HG03342 (cell line): ENCODE measurements around the gene MYO3A.

Source experiments
- ATAC-seq: cut with Tn5 transposase; IDR thresholded peaks from one replicate; pipeline ENCODE4 v1.9.1; 2021; ENCODE audit warnings: mild to moderate bottlenecking, moderate library complexity; ENCODE audit not compliant: unreplicated experiment

The MYO3A gene, protein sequence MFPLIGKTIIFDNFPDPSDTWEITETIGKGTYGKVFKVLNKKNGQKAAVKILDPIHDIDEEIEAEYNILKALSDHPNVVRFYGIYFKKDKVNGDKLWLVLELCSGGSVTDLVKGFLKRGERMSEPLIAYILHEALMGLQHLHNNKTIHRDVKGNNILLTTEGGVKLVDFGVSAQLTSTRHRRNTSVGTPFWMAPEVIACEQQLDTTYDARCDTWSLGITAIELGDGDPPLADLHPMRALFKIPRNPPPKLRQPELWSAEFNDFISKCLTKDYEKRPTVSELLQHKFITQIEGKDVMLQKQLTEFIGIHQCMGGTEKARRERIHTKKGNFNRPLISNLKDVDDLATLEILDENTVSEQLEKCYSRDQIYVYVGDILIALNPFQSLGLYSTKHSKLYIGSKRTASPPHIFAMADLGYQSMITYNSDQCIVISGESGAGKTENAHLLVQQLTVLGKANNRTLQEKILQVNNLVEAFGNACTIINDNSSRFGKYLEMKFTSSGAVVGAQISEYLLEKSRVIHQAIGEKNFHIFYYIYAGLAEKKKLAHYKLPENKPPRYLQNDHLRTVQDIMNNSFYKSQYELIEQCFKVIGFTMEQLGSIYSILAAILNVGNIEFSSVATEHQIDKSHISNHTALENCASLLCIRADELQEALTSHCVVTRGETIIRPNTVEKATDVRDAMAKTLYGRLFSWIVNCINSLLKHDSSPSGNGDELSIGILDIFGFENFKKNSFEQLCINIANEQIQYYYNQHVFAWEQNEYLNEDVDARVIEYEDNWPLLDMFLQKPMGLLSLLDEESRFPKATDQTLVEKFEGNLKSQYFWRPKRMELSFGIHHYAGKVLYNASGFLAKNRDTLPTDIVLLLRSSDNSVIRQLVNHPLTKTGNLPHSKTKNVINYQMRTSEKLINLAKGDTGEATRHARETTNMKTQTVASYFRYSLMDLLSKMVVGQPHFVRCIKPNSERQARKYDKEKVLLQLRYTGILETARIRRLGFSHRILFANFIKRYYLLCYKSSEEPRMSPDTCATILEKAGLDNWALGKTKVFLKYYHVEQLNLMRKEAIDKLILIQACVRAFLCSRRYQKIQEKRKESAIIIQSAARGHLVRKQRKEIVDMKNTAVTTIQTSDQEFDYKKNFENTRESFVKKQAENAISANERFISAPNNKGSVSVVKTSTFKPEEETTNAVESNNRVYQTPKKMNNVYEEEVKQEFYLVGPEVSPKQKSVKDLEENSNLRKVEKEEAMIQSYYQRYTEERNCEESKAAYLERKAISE (N-terminal part only)

DNA sequence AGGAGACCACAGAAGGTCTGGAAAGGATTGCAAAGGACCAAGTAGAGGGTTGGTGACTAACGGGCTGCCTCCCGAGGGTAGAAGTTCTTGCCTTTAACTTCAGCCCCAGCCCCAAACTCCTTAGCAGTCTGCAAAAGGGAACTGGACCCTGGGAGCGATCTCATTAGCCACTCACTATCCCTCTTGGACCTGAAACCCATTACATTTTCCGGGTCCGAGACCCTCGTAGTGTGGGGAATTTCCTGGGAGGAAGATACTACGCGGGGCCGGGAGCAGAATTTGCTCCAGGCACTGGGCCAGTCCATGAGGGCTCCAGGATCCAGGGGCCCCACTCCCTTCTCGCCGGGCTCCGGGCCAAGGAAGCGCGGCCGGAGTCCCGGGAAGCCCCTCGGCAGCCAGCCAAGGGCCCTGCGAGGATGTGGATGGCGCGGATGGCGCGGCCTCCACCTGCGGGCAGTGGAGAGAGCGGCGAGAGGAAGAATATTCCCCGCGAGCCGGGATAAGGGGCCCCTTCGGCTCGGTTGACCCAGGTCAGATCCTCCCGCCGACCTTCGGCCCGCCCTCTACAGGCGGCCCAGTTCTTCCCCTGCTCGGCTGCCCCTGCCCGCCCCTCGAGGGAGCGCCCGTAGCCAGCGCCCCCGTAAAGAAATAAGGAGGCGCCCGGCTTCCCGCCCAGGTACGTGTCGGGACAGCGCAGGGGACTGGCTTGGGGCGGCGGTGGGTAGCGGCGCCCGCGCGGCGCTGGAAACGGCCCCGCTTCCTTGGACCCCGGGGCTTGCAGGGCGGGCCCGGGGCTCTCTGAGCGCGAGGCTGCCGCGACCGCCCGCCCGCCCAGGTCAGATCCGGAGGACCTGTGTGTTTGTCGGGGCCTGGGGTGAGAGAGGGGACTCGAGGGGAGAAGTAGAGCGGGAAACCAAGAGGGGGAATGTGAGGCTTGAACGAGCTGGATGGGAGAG lies at the start of gene MYO3A:
Gene MYO3A (plus strand): TSS at position 577 of the 956 bp plus-strand sequence. CDS start 17,882 bp downstream, outside the sequence.
- ATAC-seq = no peak

DNA sequence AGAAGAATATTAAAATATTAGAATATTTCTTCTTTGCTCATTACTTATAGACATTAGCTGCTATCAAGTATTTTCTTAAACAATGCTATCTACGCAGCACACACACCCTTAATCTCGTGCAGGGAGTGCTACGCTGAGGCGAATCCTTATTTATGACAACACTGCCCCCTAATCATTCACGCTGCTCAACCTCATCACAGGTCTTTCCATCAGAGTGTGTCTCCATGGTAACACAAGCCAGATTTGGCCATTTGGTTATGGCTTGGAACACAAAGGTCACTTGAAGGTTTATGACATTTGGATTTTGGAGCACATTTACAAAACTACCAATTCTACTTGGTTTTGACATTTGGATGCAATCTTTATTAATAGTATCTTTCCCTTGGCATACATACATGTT lies 45.4 kb upstream of the MYO3A start:
- ATAC-seq = no peak

DNA sequence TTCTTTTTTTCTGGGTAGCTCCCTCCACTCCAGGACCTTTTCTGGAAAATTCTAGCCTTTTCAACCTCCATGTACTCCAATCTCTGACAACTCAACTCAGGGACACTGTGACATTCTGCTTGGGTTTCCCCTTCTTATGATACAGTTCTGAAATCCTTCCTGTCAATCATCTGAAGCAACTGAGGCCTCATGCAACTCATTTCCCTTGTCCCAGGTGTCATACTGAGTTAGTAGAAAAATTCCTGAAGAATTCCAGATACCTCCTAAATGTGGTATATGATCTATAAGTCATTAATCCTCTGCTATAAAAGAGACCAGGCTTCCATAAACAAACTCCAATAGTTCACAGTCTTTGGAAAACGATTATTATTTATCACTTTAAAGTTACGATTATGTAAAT lies 43.0 kb upstream of the MYO3A start:
- no peak for ATAC-seq

DNA sequence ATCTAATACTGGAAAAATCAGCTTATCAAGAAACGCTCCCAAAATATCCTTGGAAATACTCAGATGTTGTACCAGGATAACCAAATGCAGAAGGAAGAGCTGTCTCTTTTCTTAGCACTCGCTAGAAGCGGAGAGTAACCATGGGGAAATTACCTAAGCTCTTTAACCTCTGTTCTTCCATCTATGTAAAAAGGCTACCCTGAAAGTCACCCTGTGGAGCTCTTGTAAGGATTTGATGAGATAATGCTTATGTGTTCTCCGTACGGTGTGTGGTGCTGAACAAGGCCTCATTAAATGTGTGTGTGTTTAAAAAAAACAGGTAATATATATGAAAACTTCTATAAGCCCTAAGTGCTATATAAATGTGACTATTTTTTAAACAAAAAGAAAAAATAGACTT lies 38.2 kb upstream of the MYO3A start:
- ATAC-seq = no peak

DNA sequence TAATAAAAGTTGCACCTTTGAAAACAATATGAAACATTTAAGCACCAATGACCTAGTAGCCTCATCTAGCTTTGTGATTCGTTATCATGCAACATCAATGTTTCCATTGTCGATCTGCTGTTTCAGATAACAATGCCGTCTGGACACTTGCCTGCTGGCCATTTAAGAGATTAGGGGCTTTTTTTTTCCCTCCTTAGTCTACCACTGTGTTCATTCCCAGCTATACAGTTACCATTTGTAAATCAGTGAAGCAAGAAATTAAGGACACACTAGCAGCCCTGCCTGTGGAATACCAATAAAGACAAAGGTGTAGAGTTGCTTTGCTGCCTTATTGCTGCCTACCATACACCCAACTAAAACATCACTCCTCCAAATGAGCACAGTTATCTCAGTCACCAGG lies 37.6 kb upstream of the MYO3A start:
- no peak for ATAC-seq

DNA sequence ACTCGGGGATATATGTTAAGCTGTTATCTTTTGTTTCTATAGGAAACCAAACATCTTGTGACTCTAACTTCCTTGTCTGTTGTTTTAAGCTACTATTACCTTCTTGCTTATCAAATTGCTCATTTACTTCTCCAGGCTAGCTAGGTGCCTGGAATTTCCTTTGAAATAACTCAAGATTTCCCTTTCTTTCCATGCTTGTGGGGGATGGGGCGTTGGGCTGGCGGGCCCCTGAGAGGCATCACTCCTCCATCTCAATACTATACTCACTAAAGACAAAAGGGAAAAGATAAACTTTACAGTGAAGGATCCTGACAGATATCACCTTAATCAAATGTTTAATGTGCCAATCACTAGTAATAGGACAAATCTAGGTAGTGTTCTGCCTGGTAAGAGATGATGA lies 34.7 kb upstream of the MYO3A start:
- no peak for ATAC-seq

DNA sequence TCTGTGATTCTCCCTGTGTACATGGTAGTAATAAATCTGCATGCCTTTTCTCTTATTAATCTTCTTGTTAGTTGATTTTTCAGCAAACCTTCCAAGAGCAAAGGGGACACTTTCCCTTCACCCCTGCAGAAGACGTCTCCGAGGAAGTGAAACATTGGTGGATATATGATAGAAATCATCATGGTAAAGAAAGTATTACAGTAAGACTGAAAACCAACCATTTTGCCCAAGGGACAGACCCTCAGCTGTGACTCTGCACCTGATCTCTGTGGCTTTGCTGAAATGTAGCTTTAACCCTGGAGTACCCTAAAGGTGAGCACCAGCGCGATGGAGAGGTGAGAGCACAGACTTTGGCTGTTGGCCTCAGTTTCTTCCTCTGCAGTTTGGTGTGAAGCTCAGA lies 32.8 kb upstream of the MYO3A start:
- ATAC-seq = peak; percentile 44

DNA sequence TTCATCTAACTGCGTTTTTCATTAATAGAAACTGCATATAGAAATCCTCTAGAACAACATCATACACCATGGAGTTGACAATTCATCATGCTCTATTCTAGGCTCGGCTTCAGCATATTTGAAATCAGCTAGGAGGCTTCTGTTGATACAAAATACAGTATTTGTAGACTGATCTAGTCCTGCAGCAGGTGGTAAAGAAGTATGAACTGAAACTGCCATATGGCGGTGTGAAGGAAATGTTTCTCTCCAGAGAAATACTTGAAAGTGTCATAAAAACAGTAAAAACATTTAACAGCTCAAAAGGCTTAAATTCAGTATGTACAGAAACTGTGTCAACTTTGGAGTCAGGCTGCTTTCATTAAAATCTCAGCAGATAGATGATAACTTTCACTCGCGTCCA lies 32.0 kb upstream of the MYO3A start:
- no peak for ATAC-seq

DNA sequence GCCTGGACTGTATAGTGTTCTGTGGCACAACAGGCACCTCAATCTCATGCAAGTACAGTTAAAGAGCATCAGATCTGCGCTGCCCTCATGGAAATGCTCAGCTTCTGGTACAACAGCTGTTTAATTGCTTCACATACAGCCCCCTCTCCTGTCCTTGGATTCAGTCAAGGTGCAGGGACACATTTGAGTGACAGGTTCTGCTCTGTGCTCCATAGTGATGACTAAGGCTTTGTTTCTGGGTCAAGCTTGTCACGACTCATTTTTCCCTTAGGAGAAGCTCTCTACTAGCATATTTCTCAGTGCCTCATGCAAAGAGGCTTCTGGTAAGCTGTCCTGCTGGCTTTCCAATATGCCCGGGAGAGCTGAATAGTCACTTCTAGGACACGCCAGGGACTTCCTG lies 26.8 kb upstream of the MYO3A start:
- ATAC-seq = no peak

DNA sequence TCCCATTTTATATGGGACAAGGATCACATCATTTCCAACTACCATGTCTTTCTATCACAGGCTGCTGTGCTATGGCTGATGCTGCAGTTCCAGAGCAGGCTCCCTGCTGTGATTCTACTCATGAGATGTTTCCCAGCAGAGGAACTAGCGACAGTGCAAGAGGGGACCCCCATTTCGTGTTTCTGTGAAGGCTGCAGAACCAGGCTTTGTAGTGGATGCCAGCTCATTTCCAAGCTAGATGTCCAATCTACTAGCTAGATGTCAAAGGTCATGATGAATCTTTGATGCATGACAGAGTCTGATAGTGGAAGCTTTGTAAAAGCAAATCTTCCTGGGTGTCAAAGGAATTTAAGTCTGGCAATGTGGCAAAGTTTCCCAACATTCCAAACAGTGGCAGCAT lies 21.2 kb upstream of the MYO3A start:
- ATAC-seq = no peak

DNA sequence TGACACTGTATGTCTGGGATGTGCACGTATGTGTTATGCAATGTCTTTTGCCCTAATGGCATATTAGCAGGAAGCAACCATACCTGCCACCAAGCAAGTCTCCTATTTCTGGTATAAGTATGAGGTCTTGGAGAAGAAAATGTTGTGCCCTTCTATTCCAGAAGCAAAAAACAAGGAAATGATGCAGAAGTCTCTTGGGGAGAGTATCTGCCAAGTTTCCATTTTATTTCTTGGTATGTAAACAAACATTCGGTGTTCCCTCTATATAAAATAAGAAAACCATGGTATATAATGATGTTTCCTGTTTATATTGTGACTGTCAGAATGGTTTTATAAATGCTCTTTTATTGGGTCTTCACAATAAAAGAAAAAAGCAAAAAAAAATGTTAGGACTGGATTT lies 19.3 kb upstream of the MYO3A start:
- ATAC-seq = no peak

DNA sequence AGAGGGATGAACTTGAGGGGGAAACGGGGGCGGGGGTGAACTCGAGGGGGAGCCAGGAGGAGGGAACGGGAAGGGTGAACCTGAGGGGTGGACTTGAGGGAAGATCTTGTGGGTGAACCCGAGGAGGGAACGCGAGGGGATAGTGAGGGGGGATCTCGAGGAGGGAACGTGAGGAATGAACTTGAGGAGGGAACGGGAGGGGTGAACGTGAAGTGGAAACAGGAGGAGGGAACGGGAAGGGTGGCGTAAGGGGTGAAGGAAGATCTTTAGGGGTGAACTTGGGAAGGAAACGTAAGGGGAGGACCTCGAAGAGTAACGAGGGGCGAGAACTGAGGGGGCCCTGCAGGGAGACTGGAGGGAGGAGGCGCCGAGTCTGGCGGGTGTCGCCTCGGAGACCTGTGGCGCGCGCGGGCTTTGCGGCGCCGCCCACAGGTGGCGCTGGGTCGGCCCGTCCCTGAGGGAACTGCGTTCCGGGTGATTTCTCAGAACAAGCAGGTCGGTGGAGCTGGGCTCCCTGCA lies 651 bp downstream of the MYO3A start:
- ATAC-seq = peak; percentile 64

DNA sequence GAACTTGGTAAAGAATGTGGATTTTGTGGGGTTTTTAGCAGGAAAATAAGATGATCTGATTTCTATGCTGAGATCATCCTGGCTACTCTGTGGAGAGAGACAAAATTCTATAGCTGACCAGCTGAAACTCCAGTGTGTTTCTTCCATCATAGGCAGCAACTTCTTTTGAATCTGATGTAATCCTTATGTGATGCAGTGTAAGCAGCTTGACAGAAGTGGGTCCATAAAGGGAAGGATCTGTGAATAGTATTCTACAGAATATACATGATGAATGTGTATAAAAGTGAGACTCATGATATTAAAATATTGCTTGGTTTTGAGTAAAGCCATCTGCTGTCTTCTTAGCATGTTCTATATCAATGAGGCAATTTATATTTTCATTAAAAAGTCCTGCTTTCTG lies 4.4 kb downstream of the MYO3A start:
- no peak for ATAC-seq

DNA sequence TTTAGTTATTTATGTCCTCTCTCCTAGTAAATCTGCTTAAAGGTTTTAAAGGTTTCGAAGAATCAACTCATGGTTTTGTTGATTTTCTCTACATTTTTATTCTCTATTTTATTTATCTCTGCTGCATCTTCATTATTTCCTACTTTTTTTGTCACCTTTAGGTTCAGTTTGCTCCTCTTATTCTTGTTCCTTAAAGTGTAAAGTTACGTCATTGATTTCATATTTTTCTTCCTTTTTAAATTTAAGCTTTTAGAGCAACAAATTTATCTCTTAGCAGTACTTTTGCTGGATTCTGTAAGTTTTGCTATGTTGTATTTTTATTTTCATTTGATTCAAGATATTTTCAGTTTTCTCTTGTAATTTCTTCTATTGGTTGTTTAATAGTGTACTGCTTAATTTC lies 10.7 kb downstream of the MYO3A start:
- no peak for ATAC-seq

DNA sequence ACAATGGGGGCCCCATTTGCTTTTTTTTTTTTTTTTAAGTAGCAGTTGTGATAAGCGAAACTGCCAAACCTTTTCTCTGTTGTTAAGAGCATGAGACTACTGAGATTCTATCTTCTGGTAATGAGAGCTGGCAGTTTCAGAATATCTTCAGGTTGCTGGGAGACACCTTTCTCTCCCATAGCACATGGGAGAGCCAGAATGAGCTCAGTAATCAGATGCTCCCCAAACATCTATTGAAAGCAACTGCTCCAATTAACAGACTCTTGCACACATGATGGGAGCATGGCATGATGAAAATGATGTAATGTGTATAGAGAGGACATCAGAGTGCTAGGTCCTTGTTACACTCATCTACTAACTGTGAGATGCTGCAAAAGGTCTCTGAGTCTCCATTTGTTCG lies 18.8 kb downstream of the MYO3A start:
- ATAC-seq = no peak

DNA sequence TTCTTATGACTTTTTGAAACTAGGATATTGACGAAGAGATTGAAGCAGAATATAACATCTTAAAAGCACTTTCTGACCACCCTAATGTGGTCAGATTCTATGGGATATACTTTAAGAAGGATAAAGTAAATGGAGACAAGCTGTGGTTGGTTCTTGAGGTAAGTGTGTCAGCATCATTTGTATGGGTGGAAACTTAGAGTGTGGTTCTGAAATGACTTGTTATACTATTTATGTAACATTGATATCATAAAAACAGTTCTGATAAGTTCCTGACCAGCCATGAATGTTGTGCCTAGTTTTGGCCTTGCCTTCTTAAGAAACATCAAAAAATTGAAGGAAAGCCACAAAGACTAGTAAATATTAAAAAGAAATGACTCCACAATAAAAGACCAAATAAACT lies 20.8 kb downstream of the MYO3A start:
- ATAC-seq = no peak

DNA sequence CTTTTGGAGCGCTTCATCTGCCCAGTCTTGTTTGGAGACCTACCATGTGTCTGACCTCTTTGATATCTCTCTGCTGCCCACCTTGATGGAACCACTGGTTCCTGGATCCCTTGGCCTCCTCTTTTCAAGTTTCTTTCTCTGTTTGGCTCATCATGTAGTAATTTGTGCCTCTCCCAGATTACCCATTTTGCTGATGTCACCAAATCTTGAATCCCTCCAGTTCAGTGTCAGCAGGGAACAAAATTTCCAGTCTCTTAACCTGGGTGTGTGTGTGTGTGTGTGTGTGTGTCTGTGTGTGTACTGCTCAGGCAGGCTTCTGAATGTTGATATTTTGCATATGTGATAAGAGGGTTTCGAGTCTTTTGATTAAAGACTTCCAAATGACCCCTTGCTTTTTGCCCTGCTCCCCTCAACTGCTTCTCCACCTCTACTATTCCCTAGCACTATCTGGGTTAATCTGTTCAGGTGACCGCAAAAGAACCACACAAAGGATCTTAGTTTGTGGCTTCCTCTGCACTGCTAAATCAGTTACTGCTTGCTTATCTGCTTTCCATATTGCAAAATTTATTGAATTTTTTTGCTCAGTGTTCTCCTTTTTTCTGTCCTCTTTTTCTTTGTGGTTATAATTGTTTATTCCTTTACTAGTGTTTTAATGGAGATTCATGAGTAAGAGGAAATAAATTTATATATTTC lies 25.7 kb downstream of the MYO3A start:
- no peak for ATAC-seq

DNA sequence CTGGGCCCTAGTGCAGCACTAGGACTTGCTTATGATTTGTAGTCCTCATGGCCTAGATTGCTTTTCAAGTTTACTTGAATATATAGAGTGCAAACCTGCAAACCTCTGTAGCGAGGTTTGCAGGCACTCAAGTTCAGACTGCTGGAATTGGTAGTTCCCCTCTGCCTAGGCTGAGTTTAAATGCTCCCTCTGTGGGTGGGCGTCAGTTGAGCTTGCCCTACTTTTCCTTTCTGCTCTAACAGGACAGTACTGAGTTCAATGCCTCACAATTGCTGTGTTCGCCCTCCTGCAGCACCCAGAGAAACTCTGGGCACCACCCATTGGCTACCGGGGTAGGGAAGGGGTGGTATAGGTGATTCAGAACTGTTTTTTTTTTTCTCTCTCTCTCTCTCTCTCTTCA lies 31.6 kb downstream of the MYO3A start:
- ATAC-seq = no peak

DNA sequence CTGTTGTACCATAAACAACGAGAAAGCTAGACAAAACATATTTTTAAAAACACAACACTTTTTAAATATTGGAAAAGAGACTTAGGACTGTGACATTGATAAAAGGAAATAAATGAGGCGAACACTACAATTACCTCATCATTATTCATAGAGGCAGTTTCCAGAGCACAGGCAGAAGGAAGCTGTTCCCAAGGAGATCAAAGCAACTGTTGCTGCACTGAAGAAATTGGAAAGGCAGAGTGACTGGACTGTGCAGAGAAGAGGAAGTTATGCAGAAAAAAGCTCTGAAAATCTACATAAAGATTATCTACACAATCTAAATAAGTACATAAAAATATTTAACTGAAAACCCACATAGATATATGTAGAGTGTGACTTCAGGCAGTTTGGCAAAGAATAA lies 32.8 kb downstream of the MYO3A start:
- no peak for ATAC-seq
